ENCODE data around the gene SLC29A2.

DNA sequence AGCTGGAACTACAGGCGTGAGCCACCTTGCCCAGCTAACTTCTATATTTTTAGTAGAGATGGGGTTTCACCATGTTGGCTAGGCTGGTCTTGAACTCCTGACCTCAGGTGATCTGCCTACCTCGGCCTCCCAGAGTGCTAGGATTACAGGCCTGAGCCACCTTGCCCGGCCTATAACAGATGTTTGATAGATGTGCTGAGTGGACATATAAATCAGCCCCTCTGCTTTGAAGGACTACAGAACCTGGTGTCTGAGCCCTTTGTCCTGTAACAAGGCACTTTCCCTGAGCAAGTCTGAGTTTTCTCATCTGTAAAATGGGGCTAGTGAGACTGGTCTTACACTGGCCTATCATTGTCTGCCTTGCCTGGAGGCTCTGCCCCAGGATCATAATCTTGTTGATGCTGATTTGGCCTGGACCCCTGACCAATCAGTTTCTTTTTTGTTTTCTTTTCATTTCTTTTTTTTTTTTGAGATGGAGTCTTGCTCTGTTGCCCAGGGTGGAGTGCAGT is 42.3 kb downstream of the SLC29A2 start:
- TF ChIP-seq FOXM1 (IDR thresholded peaks at IDR 0.05; ENCODE audit: borderline replicate concordance) (no peak), ARNT (IDR thresholded peaks at IDR 0.05) (no peak), PKNOX1 (IDR thresholded peaks at IDR 0.05) (no peak), FOXA1 (IDR thresholded peaks at IDR 0.05) (no peak), TARDBP (IDR thresholded peaks at IDR 0.05) (no peak), SP1 (IDR thresholded peaks at IDR 0.05) (no peak), L3MBTL2 (conservative IDR thresholded peaks at IDR 0.05) (no peak), HDGF (IDR thresholded peaks at IDR 0.05; ENCODE audit: borderline replicate concordance) (no peak), NFRKB (IDR thresholded peaks at IDR 0.05) (no peak)

All from HEK293T (cell line).